ENCODE results near the gene CAB39L. TPM values are rescaled to one million over a fixed set of nuclear protein-coding genes. Genes with fewer than 3 reads are reported as not detected.

Gene CAB39L
- total and polyA plus RNA-seq, 9 of the 15 experiments (the other 6 are each of a cell fraction or from before 2014, with no cell fraction given), result 1.1 to 4.2 (median 2.6) TPM

DNA sequence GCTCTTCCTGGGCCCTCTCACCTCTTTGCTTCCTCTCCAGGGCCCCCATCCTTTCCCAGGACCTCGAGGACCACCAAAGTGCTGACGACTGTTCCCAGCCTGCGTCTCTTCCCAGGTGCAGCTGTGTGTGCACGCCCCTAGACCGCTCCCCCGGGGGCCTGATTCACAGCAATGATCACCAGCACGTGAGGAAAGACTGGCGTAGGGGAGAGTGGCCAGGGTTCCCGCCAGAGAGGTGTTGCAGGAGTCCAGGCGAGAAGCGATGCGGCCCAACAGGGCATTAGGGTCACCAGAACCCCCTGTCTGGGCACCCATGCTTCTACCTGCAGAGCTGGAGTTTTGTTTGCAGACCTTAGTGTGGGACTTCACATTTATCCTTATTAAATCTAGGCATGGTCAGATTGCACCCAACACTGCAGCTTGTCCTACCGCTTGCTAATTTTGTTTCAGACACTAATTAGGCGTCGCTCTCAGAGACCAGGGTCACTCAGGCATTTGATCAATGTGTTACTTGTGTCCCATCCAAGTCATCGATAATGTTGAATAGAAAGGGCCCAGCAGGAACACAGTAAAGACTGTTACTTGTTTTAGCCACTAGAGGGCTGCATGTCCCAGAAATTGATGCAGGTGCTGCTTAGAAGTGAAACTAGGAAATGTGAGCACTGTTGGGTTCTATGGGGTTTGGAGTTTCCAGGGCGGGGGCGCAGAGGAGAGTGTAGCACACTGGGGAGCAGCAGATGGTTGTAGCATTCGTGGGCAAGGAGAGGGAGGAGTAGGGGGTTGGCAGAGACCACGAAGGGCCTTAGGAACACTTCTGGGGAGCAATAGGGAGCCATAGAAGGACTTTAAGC lies 142.9 kb downstream of the CAB39L start (continued):
- TF ChIP-seq, protein P1, sequence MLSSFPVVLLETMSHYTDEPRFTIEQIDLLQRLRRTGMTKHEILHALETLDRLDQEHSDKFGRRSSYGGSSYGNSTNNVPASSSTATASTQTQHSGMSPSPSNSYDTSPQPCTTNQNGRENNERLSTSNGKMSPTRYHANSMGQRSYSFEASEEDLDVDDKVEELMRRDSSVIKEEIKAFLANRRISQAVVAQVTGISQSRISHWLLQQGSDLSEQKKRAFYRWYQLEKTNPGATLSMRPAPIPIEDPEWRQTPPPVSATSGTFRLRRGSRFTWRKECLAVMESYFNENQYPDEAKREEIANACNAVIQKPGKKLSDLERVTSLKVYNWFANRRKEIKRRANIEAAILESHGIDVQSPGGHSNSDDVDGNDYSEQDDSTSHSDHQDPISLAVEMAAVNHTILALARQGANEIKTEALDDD (IDR thresholded peaks at IDR 0.05), result no peak
- TF ChIP-seq ZNF133 (CRISPR knock-in tag; IDR thresholded peaks at IDR 0.05) (no peak), EGR1 (conservative IDR thresholded peaks at IDR 0.05) (peak; percentile 49), CEBPB (tag; IDR thresholded peaks at IDR 0.05) (no peak), HDAC6 (IDR thresholded peaks at IDR 0.05; ENCODE audit: low read depth, low read length) (no peak), TAL1 (IDR thresholded peaks at IDR 0.05) (no peak), ZBTB7A (IDR thresholded peaks at IDR 0.05; ENCODE audit: borderline replicate concordance, control insufficient read depth, low read depth, low read length) (no peak), ZBTB33 (CRISPR knock-in tag; IDR thresholded peaks at IDR 0.05) (no peak), CTCFL (IDR thresholded peaks at IDR 0.05; ENCODE audit: borderline replicate concordance, insufficient read depth, low read depth, low read length, poor library complexity, severe bottlenecking) (no peak), DEAF1 (CRISPR knock-in tag; IDR thresholded peaks at IDR 0.05) (peak; percentile 78)
- TF ChIP-seq, protein P2, sequence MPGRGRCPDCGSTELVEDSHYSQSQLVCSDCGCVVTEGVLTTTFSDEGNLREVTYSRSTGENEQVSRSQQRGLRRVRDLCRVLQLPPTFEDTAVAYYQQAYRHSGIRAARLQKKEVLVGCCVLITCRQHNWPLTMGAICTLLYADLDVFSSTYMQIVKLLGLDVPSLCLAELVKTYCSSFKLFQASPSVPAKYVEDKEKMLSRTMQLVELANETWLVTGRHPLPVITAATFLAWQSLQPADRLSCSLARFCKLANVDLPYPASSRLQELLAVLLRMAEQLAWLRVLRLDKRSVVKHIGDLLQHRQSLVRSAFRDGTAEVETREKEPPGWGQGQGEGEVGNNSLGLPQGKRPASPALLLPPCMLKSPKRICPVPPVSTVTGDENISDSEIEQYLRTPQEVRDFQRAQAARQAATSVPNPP (IDR thresholded peaks at IDR 0.05; ENCODE audit: borderline replicate concordance, insufficient read depth, insufficient read length), result no peak
- TF ChIP-seq, protein P3, sequence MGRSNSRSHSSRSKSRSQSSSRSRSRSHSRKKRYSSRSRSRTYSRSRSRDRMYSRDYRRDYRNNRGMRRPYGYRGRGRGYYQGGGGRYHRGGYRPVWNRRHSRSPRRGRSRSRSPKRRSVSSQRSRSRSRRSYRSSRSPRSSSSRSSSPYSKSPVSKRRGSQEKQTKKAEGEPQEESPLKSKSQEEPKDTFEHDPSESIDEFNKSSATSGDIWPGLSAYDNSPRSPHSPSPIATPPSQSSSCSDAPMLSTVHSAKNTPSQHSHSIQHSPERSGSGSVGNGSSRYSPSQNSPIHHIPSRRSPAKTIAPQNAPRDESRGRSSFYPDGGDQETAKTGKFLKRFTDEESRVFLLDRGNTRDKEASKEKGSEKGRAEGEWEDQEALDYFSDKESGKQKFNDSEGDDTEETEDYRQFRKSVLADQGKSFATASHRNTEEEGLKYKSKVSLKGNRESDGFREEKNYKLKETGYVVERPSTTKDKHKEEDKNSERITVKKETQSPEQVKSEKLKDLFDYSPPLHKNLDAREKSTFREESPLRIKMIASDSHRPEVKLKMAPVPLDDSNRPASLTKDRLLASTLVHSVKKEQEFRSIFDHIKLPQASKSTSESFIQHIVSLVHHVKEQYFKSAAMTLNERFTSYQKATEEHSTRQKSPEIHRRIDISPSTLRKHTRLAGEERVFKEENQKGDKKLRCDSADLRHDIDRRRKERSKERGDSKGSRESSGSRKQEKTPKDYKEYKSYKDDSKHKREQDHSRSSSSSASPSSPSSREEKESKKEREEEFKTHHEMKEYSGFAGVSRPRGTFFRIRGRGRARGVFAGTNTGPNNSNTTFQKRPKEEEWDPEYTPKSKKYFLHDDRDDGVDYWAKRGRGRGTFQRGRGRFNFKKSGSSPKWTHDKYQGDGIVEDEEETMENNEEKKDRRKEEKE (IDR thresholded peaks at IDR 0.05; ENCODE audit: borderline replicate concordance in 1 of 2, control insufficient read depth in 1 of 2, low read depth in 2 of 2, low read length in 1 of 2), result no peak

Measured in K562 (cell line).